ENCODE measurements around the gene GRK2. TPM values are rescaled to one million over a fixed set of nuclear protein-coding genes. Genes with fewer than 3 reads are reported as not detected.

GRK2 gene
- total and polyA plus RNA-seq, 3 donors from 2014 or later = 45.6 to 87.6 (median 64.3) TPM

DNA sequence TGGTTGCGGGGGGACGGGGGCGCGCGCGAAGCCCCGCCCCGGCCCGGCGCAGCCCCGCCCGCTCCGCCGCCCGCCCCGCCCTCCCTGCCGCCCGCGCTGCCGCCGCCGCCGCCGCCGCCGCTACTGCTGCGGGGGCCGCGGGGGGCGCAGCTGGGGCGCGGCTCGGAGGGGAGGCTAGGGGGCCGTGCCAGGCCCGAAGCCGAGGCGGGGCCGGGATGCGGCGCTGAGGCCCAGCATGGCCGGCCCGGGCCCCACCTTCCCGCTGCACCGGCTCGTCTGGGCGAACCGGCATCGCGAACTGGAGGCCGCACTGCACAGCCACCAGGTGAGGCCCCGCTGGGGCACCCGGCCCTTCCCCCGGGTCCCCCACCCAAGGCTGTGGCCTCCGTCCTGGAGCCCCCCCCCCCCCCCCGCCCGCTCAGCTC, 23.0 kb downstream of the GRK2 start, which contains the start of gene ANKRD13D:
TSS of gene ANKRD13D (plus strand) at position 78 of the 425 bp plus-strand sequence. CDS start at position 236, 158 bp downstream.
- Histone ChIP-seq H3K4me1 (peaks cover 22% of the 10 kb centered on the region), H3K27me3 (no peaks in the 10 kb centered on the region), H3K36me3 (ENCODE audit: low read depth, missing control alignments) (no peaks in the 10 kb centered on the region), H3K27ac (peak within 1 kb of the TSS; percentile 46 to 93), H3K4me3 (peak within 1 kb of the TSS; percentile 76 to 89), H3K9me3 (no peaks in the 10 kb centered on the region)
- TF ChIP-seq POLR2A (IDR thresholded peaks at IDR 0.05) = no peak
- no peak for TF ChIP-seq CTCF (IDR thresholded peaks at IDR 0.05)
- no peak for DNase-seq
- intact Hi-C loops (cut with DNase I; ENCODE audit: low total_unique reads) = no loop called here
- 0% methylated on average over 12 of the region's 56 CpGs; no CpG with 5 or more reads in 1 of the 2 donors for WGBS, 2 donors

DNA sequence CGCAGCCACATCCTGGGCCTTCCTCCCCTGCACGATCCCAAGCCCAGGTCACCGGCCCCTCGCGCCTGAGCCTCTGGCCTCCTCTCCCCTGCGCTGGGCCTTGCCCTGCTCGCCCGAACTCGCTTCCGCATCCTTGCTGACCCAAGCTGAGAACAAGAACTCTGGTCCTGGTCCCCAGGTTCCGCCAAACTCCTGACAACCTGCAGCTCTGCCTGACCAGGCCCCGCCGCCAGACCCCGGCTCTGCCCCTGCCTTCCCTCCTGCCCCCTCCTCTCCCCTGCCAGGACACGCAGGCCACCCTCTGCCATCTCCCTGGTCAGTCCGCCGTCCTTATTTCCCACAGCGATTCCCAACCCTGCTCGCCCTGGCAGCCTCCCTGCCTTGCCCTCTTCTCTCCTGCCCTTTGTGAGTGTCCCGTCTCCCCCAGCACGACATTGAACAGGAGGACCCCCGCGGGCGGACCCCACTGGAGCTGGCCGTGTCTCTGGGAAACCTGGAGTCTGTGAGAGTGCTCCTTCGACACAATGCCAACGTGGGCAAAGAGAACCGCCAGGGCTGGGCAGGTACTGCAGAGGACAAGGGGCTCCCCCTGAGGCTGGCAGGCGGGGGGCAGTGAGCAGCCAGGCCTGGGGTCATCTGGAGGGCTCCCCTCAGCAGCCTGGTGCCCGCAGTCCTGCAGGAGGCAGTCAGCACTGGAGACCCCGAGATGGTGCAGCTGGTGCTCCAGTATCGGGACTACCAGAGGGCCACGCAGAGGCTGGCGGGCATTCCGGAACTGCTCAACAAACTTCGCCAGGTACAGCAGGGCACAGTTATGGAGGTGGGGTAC, 23.6 kb downstream of the GRK2 start:
- H3K4me3 ChIP-seq = peak overlapping the region; percentile 76 to 89
- WGBS, 2 donors = 17 to 26% methylated on average over 25 to 36 of the region's 36 CpGs
- DNase-seq = no peak
- no peaks in the 10 kb centered on the region for H3K27me3 ChIP-seq
- intact Hi-C loops (cut with DNase I; ENCODE audit: low total_unique reads) = no loop called here
- H3K36me3 ChIP-seq (ENCODE audit: low read depth, missing control alignments) = no peaks in the 10 kb centered on the region
- peaks cover 22% of the 10 kb centered on the region for H3K4me1 ChIP-seq
- H3K27ac ChIP-seq = peak overlapping the region; percentile 6 to 93
- TF ChIP-seq CTCF (IDR thresholded peaks at IDR 0.05) (no peak), POLR2A (IDR thresholded peaks at IDR 0.05) (no peak)
- H3K9me3 ChIP-seq = no peaks in the 10 kb centered on the region

DNA sequence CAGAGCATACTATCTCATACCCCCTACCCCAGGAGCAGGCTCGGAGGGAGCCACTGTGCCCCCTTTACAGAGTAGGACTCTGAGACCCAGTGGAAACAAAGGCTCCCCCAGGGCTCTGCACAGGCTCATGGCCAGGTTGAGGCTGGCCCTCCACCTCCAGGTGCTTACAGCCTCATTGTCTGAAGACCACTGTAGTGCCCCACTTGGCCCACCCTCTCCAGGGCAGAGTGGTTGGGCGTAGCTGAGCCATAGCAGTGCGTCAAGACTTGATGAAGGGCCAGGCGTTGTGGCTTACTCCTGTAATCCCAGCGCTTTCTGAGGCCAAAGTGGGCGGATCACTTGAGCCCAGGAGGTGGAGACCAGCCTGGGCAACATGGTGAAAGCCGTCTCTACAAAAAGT, 24.5 kb downstream of the GRK2 start:
- no peak for DNase-seq
- Histone ChIP-seq H3K9me3 (no peaks in the 10 kb centered on the region), H3K36me3 (ENCODE audit: low read depth, missing control alignments) (no peaks in the 10 kb centered on the region), H3K27ac (no peak overlapping the region), H3K4me1 (peaks cover 22% of the 10 kb centered on the region), H3K4me3 (no peak overlapping the region), H3K27me3 (no peaks in the 10 kb centered on the region)
- WGBS, 2 donors = 86 to 93% methylated on average over 4 to 7 of the region's 7 CpGs
- TF ChIP-seq POLR2A (IDR thresholded peaks at IDR 0.05) (no peak), CTCF (IDR thresholded peaks at IDR 0.05) (no peak)
- intact Hi-C loops (cut with DNase I; ENCODE audit: low total_unique reads) = no loop called here

GRCh38 chr11:67291481-67292381, 25.5 kb downstream of the GRK2 start:
- peaks cover 22% of the 10 kb centered on the region for H3K4me1 ChIP-seq
- no peaks in the 10 kb centered on the region for H3K9me3 ChIP-seq
- H3K36me3 ChIP-seq (ENCODE audit: low read depth, missing control alignments) = no peaks in the 10 kb centered on the region
- intact Hi-C loops (cut with DNase I; ENCODE audit: low total_unique reads) = no loop called here
- no peak for DNase-seq
- WGBS, 2 donors = 93 to 94% methylated on average over 25 to 33 of the region's 33 CpGs
- TF ChIP-seq CTCF (IDR thresholded peaks at IDR 0.05) (no peak), POLR2A (IDR thresholded peaks at IDR 0.05) (no peak)
- H3K27ac ChIP-seq = no peak overlapping the region
- H3K27me3 ChIP-seq = no peaks in the 10 kb centered on the region
- no peak overlapping the region for H3K4me3 ChIP-seq

Data from testis (tissue), 3 donors.